Suppressor macrophage treated with lipopolysaccharide for 4 hours (primary cell): ENCODE results near the gene LUZP2.

Source experiments
- DNase-seq: peaks from one replicate; pipeline ENCODE4 v3.0.0-alpha.2; 2020

LUZP2 gene

GRCh38 chr11:24572376-24572775, 75.5 kb downstream of the LUZP2 start:
- DNase-seq = no peak

GRCh38 chr11:24574461-24574860, 77.6 kb downstream of the LUZP2 start:
- DNase-seq = no peak

GRCh38 chr11:24575392-24575791, 78.5 kb downstream of the LUZP2 start:
- DNase-seq = no peak

- DNase-seq = no peak
These were observed 88.3 kb downstream of the LUZP2 start for GRCh38 chr11:24585192-24585591.

- no peak for DNase-seq
These were observed 90.8 kb downstream of the LUZP2 start for GRCh38 chr11:24587635-24588034.

GRCh38 chr11:24588081-24588480, 91.2 kb downstream of the LUZP2 start:
- no peak for DNase-seq

- DNase-seq = no peak
These were observed 92.2 kb downstream of the LUZP2 start for GRCh38 chr11:24589064-24589463.

GRCh38 chr11:24591283-24591682, 94.4 kb downstream of the LUZP2 start:
- no peak for DNase-seq

GRCh38 chr11:24592360-24592759, 95.5 kb downstream of the LUZP2 start:
- DNase-seq = no peak

- DNase-seq = no peak
These were observed 96.5 kb downstream of the LUZP2 start for GRCh38 chr11:24593332-24593731.

- DNase-seq = no peak
These were observed 97.5 kb downstream of the LUZP2 start for GRCh38 chr11:24594401-24594800.

GRCh38 chr11:24598641-24599040, 101.8 kb downstream of the LUZP2 start:
- no peak for DNase-seq

GRCh38 chr11:24609192-24610119, 112.6 kb downstream of the LUZP2 start:
- DNase-seq = no peak

GRCh38 chr11:24615451-24616160, 118.8 kb downstream of the LUZP2 start:
- no peak for DNase-seq

- DNase-seq = no peak
These were observed 121.0 kb downstream of the LUZP2 start for GRCh38 chr11:24617856-24618255.

GRCh38 chr11:24619900-24620299, 123.0 kb downstream of the LUZP2 start:
- DNase-seq = no peak

GRCh38 chr11:24622262-24622661, 125.4 kb downstream of the LUZP2 start:
- no peak for DNase-seq

- no peak for DNase-seq
These were observed 126.3 kb downstream of the LUZP2 start for GRCh38 chr11:24623121-24623520.

- DNase-seq = no peak
These were observed 127.6 kb downstream of the LUZP2 start for GRCh38 chr11:24624432-24624831.

- no peak for DNase-seq
These were observed 129.1 kb downstream of the LUZP2 start for GRCh38 chr11:24625975-24626374.

GRCh38 chr11:24628224-24628776, 131.4 kb downstream of the LUZP2 start:
- no peak for DNase-seq

- DNase-seq = no peak
These were observed 137.8 kb downstream of the LUZP2 start for GRCh38 chr11:24634606-24635160.

- DNase-seq = no peak
These were observed 138.9 kb downstream of the LUZP2 start for GRCh38 chr11:24635588-24636290.
